RCC 7860 (cell line): ENCODE data around the gene COX7B.
"Not testable (repeated sequence)": the region's sequence is repeated elsewhere in the genome, so short reads cannot be mapped to it uniquely, and the experiment has no call there.

Experiments
- DNase-seq: peaks from one replicate; pipeline ENCODE4 v3.0.0-alpha.2; 2015; ENCODE audit warnings: low spot score
- FAIRE-seq: peaks from 2 replicates; lab custom pipeline; 2012; peaks lifted over from hg19 to GRCh38; lab: Jason Lieb, UNC

COX7B gene

DNA sequence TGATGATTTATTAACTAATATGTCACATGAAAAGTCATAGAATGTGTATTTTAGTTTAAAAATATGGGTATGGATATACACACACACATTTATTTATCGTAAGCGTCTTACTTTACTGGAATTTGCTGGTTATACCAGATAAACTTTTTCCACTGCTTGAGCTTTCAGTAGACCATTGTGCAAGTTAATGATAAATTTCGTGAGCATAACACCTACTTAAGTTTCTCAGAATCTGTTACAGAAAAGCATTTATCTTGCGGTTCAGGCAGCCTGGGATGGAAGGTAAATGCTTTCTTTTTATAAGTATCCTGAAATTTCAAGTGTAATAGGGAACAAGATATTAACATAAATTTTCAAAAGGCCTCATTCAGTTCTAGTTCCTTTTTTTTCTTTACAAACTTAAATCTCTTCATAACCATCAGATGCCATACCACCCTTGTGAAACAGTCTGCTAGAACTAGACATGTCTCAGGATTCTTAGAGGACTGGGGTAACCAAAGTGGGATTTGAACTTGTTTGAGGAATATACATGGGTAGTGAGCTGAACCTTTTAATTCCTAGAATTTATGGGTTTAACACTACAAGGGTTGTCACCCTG, 38.9 kb downstream of the COX7B start:
- DNase-seq (no peak), FAIRE-seq (no peak)

DNA sequence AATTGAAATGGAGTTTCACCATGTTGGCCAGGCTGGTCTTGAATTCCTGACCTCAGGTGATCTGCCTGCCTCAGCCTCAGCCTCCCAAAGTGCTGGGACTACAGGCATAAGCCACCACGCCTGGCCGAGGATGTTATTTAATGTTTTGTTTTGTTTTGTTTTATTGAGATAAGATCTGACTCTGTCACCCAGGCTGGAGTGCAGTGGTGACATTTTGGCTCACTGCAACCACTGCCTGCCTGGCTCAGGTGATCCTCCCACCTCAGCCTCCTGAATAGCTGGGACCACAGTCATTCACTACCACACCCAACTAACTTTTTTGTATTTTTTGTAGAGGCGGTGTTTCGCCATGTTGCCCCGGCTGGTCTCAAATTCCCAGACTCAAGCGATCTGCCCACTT, 45.8 kb downstream of the COX7B start:
- FAIRE-seq, DNase-seq: not testable (repeated sequence)

DNA sequence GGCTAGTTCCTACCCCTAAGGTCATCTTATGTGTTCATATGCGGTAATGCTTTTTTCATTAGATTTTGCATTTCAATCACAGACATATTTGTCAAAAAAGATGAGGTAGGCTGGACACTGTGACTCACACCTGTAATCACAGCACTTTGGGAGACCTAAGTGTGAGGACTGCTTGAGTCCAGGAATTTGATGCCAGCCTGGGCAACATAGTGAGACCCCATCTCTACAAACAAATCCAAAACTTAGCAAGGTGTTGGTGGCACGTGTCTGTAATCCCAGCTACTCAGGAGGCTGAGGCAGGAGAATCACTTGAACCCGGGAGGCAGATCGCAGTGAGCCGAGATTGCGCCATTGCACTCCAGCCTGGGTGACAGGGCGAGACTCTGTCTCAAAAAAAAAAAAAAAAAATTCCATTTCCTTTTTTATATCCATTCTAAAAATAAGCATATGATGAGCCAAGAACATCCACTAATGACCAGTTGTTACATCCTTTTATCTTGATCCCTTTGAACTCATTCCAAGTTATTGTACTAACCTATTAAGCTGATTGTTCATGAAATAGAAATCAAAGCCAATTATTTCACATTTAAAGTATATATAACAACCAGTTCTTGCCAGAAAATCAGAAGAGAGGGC, 46.8 kb downstream of the COX7B start:
- FAIRE-seq (no peak), DNase-seq (no peak)

- no peak for FAIRE-seq
- DNase-seq, result no peak
These were observed 47.3 kb downstream of the COX7B start for GRCh38 chrX:77946571-77946970.

GRCh38 chrX:77949840-77950239, 50.6 kb downstream of the COX7B start:
- FAIRE-seq (no peak), DNase-seq (no peak)

DNA sequence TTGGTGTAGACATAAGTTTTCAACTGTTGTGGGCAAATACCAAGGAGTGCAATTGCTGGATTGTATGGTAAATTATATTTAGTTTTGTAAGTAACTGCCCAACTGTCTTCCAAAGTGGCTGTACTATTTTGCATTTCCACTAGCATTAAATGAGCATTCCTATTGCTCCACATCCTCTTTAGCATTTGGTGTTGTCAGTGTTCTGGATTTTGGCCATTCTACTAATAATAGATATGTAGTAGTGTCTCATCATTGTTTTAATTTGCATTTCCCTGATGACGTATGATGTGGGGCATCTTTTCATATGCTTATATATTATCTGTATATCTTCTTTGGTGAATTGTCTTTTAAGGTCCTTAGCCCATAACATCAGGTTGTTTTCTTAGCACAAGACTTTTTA, 52.9 kb downstream of the COX7B start:
- FAIRE-seq (no peak), DNase-seq (no peak)

DNA sequence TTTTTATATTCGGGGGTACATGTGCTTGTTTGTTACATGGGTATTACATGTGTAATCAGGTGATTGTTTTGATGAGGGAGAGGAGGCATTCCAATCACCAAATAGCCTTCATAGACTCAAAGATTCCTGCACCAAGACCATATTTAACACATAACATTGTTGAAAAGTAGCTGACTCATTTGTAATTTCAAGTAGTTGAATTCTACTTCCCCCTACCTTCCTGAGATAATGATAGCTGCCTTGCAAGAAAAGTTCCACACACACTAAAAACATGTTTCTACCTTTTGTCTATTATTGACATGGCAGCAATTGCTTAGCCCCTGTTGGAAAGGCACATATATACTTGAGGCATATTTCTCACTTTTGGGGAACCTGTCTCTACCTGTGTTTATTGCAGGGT, 54.0 kb downstream of the COX7B start:
- no peak for FAIRE-seq
- no peak for DNase-seq

DNA sequence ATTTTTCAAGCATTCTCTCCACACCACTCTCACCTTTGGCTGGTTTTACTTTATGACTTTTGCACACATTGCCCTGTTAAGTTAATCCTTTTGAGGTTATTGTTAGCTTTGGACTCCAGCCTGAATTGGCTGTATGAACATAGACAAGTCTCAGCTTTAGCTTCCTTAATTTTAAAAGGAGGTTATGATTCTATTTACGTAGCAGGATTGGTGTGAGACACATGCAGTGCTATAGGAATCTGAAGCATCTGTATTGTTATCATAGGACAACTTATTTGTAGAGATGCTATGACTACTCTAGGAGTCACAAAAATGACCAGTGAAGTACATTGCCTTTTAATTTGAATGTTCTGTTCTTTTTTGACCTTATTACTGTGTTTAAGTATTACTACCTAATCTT, 54.4 kb downstream of the COX7B start:
- no peak for FAIRE-seq
- DNase-seq, result no peak
